Measurements from ENCODE around the gene CPXM1. TPM values are rescaled to one million over a fixed set of nuclear protein-coding genes. Genes with fewer than 3 reads are reported as not detected.

The CPXM1 gene
- polyA plus RNA-seq, 3 donors from 2014 or later: 0.74 to 1.2 TPM; not detected in 1

DNA sequence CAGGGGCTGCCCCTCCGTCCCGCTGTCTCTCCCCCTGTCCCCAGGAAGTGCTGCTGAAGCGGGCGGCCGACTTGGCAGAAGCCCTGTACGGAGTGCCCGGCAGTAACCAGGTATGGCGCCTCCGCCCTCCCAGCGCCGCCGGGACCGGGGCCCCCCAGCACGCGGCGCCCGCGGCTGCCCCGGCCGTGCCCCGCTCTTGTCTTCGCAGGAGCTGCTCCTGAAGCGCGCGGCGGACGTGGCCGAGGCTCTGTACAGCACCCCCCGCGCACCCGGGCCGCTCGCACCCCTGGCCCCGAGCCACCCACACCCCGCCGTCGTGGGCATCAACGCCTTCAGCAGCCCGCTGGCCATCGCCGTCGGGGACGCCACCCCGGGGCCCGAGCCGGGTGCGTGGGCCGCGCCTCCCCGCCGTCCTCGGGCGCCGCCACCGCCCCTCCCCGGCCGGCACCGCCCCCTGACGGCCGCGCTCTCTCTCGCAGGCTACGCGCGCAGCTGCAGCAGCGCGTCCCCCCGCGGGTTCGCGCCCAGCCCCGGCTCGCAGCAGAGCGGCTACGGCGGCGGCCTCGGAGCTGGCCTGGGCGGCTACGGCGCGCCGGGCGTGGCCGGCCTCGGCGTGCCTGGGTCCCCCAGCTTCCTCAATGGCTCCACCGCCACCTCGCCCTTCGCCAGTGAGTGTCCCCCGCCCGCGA is 48.4 kb downstream of the CPXM1 start:
- H3K36me3 Mint-ChIP-seq: peaks cover 0 to 3% (median 3%) of the 10 kb centered on the region in 3 donors
- peaks cover 0 to 15% (median 5%) of the 10 kb centered on the region in 3 donors for H3K27me3 Mint-ChIP-seq (ENCODE audit: low read depth in 3 of 3)
- H3K4me1 Mint-ChIP-seq: peaks cover 39 to 42% of the 10 kb centered on the region in 2 donors
- H3K27ac Mint-ChIP-seq: no peak overlapping the region
- DNase-seq: peak; percentile 61 to 69 (median 63)
- no peak overlapping the region for H3K4me3 Mint-ChIP-seq
- no peaks in the 10 kb centered on the region for H3K9me3 Mint-ChIP-seq

GRCh38 chr20:2751347-2751877 is 49.0 kb downstream of the CPXM1 start:
- peaks cover 0 to 13% (median 5%) of the 10 kb centered on the region in 3 donors for H3K27me3 Mint-ChIP-seq (ENCODE audit: low read depth in 3 of 3)
- no peak for DNase-seq
- peak overlapping the region in 3 of 6 donors; percentile 38 to 62 (median 40) for H3K27ac Mint-ChIP-seq
- peaks cover 0 to under 1% (median under 1%) of the 10 kb centered on the region in 3 donors for H3K36me3 Mint-ChIP-seq
- peaks cover 36 to 38% of the 10 kb centered on the region in 2 donors for H3K4me1 Mint-ChIP-seq
- H3K4me3 Mint-ChIP-seq: peak overlapping the region; percentile 74 to 88 (median 77)
- no peaks in the 10 kb centered on the region for H3K9me3 Mint-ChIP-seq

DNA sequence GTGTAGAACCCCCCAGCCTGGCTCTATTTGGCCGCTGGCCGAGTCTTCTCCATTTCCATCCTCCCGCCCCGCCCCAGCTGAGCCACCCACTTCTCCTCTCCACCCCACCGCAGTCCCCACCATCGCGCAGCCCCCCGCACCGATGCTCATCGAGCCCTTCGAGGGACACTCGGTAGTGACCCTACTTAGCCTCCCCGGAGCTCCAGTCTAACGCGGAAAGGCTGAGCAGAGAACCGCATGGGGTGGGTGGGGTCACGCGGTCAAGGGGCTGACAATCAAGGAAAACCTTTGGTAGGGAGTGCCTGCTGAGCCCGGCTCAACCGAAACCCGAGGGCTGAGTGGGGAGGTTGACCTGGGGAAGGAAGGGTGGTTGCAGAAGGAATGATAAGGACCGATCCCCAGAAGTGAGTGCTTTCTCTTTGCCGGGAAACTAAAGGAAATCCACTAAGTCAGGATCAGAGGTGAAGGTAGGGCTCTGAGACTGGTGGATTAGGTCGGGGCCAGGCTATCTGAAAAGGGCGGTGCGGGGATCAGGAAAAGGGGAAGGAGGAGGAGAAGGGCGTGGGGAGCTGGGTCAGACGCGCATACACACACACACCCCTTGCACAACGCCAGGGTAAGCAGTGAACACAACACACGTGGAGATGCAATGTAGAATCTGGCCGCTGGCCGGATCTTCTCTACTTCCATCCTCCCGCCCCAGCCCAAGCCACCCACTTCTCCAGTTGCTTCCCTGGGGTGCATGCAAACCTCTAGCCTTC is 49.8 kb downstream of the CPXM1 start:
- DNase-seq: no peak
- peaks cover 36 to 40% of the 10 kb centered on the region in 2 donors for H3K4me1 Mint-ChIP-seq
- peak overlapping the region; percentile 18 to 83 (median 38) for H3K27ac Mint-ChIP-seq
- H3K4me3 Mint-ChIP-seq: peak overlapping the region; percentile 74 to 88 (median 77)
- H3K27me3 Mint-ChIP-seq (ENCODE audit: low read depth in 3 of 3): peaks cover 0 to 11% (median 5%) of the 10 kb centered on the region in 3 donors
- no peaks in the 10 kb centered on the region for H3K9me3 Mint-ChIP-seq
- no peaks in the 10 kb centered on the region for H3K36me3 Mint-ChIP-seq

- H3K9me3 Mint-ChIP-seq: no peaks in the 10 kb centered on the region
- peaks cover 0 to 11% (median 5%) of the 10 kb centered on the region in 3 donors for H3K27me3 Mint-ChIP-seq (ENCODE audit: low read depth in 3 of 3)
- peaks cover 43 to 46% of the 10 kb centered on the region in 2 donors for H3K4me1 Mint-ChIP-seq
- no peak for DNase-seq
- no peaks in the 10 kb centered on the region for H3K36me3 Mint-ChIP-seq
- H3K27ac Mint-ChIP-seq: peak overlapping the region in 4 of 6 donors; percentile 5 to 39 (median 28)
- peak overlapping the region in 4 of 5 donors; percentile 20 to 82 (median 60) for H3K4me3 Mint-ChIP-seq
Measured at GRCh38 chr20:2749951-2750490, 50.4 kb downstream of the CPXM1 start.

DNA sequence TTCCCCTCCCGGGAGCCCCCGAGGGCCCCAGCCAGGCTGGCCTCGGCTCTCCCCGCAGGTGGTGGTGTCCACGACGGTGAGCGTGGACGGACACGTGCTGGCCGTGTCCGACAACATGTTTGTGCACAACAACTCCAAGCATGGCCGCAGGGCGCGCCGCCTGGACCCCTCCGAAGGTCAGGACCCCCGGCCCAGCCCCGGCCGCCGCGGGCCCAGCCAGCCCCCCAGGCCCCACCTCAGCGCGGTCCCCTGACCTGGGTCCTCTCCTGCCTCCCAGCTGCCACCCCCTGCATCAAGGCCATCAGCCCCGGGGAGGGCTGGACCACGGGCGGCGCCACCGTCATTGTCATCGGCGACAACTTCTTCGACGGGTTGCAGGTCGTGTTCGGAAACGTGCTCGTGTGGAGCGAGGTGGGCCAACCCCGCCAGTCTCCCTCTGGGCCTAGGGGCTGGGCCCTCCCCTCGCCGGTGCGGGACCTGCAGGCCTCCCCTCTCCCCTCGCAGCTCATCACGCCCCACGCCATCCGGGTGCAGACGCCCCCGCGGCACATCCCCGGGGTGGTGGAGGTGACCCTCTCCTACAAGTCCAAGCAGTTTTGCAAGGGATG is 51.0 kb downstream of the CPXM1 start:
- H3K4me3 Mint-ChIP-seq: no peak overlapping the region
- no peak overlapping the region for H3K27ac Mint-ChIP-seq
- no peaks in the 10 kb centered on the region for H3K9me3 Mint-ChIP-seq
- H3K27me3 Mint-ChIP-seq (ENCODE audit: low read depth in 3 of 3): peaks cover 0 to 11% (median 5%) of the 10 kb centered on the region in 3 donors
- H3K4me1 Mint-ChIP-seq: peaks cover 43 to 47% of the 10 kb centered on the region in 2 donors
- no peaks in the 10 kb centered on the region for H3K36me3 Mint-ChIP-seq
- DNase-seq: no peak

DNA sequence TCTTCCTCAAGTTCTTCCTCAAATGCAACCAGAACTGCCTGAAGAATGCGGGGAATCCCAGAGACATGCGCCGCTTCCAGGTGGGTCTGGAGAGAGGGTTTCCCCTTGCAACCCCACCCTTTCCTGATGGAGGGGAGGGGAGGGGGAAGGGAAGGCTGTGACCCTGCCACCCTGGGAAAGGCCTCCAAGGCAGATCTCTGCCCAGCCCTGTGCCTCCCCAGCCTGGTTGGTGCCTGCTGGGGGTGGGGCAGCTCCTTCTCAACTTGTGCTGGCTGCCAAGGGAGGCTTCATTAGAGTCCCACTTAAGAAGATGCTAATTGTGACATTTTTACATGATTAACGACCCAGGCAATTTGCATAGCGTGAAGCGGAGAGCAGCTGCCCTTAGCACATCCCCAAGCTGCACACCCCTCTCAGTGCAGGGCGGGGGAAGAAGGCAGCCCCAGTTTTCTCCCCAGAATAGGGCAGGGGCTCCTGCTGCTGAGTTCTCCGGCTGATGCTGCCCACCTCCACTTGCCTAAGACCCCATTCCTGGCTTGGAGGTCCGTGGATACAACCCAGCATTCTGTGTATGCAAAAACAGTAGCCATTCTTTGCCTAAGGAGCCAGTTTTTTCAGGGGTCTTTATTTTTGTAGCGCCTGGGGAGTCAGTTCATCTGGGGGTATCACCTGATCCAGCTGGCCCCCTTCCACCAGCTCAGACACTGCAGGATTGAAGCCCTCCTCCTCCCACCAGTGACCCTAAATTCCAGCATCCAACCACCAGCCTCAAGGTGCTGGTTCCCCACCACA is 51.7 kb downstream of the CPXM1 start:
- Mint-ChIP-seq H3K27me3 (ENCODE audit: low read depth in 3 of 3) (peaks cover 0 to 10% (median 5%) of the 10 kb centered on the region in 3 donors), H3K36me3 (no peaks in the 10 kb centered on the region), H3K27ac (peak overlapping the region in 1 of 6 donors; percentile 7), H3K9me3 (no peaks in the 10 kb centered on the region), H3K4me1 (peaks cover 38 to 41% of the 10 kb centered on the region in 2 donors), H3K4me3 (no peak overlapping the region)
- no peak for DNase-seq

- Mint-ChIP-seq H3K4me3 (no peak overlapping the region), H3K4me1 (peaks cover 37 to 40% of the 10 kb centered on the region in 2 donors), H3K9me3 (no peaks in the 10 kb centered on the region), H3K36me3 (no peaks in the 10 kb centered on the region), H3K27ac (peak overlapping the region; percentile 1 to 11 (median 10)), H3K27me3 (ENCODE audit: low read depth in 3 of 3) (peaks cover 3 to 12% (median 5%) of the 10 kb centered on the region in 3 donors)
- DNase-seq: no peak
Measured at GRCh38 chr20:2747676-2748235, 52.7 kb downstream of the CPXM1 start.

DNA sequence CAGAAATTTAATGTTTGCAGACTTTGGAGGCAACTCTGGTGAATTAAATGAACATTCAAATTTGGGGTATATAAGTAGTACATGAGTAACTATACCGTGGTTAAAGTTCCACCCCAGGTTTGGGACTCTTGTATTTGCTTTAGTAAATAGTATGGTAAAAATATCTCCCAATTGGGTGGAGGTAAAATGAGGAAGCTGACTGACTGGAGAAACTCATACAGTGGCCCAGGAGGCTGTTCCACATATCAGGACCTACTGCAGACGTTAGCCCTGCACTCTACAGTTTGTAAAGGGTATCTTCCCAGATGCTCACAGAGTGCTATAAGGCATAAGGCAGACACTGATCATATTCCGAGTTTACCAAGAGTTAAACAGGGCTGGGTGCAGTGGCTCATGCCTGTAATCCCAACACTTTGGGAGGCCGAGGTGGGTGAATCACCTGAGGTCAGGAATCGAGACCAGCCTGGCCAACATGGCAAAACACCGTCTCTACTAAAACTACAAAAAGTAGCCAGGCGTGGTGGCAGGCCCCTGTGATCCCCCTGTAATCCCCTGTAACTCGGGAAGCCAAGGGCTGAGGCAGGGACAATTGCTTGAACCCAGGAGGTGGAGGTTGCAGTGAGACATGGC is 53.7 kb downstream of the CPXM1 start:
- H3K27me3 Mint-ChIP-seq (ENCODE audit: low read depth in 3 of 3): peaks cover 3 to 12% (median 3%) of the 10 kb centered on the region in 3 donors
- no peak for DNase-seq
- no peaks in the 10 kb centered on the region for H3K9me3 Mint-ChIP-seq
- no peaks in the 10 kb centered on the region for H3K36me3 Mint-ChIP-seq
- H3K4me3 Mint-ChIP-seq: no peak overlapping the region
- peak overlapping the region in 2 of 6 donors; percentile 47 to 53 for H3K27ac Mint-ChIP-seq
- peaks cover 44 to 47% of the 10 kb centered on the region in 2 donors for H3K4me1 Mint-ChIP-seq

DNA sequence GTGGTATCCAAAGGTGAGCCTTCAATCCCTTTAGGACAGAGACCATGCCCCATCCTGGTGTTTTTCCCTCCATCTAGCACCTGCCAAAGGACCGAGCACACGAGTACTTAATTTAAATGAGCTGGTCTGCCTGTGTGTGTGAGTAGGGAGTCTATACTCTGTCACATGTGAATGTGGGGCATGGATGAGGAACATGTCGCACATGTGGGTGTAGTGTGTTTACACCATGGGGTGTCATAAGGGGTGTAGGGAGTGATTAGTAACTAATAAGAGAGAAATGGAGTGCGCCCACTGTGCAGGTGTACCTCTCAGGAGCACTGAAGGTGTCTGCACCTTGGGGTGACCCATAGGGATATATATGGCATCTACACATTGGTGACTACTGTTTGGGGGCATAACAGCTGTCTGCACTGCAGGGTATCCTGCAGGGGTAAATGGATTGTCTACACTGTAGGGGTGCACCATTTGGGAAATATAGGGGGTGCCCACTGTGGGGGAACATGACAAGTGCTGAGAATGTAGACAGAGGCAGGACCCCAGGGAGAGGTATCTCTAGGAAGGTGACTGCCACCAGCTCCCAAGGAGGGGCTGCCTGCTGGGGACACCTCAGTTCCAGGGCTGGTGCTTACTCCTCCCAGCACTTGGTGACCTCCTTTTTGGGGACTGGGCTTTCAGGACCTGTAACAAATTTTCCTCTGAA is 54.3 kb downstream of the CPXM1 start:
- no peaks in the 10 kb centered on the region for H3K9me3 Mint-ChIP-seq
- no peaks in the 10 kb centered on the region for H3K36me3 Mint-ChIP-seq
- no peak overlapping the region for H3K4me3 Mint-ChIP-seq
- no peak for DNase-seq
- H3K27me3 Mint-ChIP-seq (ENCODE audit: low read depth in 3 of 3): peaks cover 3 to 16% (median 3%) of the 10 kb centered on the region in 3 donors
- peak overlapping the region in 4 of 6 donors; percentile 16 to 48 (median 38) for H3K27ac Mint-ChIP-seq
- H3K4me1 Mint-ChIP-seq: peaks cover 46 to 50% of the 10 kb centered on the region in 2 donors

DNA sequence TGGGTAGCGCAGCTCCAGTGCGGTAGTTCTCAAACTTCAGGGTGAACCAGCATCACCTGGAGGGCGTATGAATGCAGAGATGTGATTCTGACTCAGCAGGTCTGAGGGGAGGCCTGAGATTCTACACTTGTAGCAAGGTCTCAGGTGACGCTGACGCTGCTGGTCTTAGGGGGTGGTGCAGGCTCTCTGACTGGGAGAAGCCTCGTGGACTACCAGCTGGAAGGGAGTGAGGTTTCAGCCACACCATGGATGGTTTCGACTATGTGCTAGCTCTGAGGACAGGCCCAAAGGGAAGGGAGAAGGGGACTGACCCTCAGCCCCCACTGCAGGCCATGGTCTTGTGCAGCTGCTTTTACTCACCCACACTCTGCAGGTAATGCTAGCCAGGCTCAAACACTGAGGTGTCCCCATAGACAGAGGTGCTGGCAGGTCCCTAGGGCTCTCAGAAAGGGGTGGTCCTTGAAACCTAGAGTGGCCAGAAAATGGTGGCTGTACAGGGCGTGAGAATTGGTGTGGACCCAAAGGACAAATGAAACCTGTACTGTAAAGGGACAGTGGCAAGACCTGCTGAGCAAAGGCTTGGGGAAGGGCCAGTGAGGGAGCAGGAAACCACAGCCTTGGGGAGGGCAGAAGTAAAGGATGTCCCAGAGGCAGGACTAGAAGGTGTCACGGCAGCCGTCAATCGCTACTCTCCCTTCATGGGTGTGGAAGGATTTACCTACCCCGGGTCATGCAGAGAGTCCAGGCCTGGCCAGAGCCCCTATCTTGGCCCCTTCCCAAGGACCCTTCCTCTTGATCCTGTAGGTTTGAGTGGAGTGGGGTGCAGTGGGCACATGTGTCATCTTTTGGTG is 55.1 kb downstream of the CPXM1 start:
- peaks cover 46 to 50% of the 10 kb centered on the region in 2 donors for H3K4me1 Mint-ChIP-seq
- H3K4me3 Mint-ChIP-seq: no peak overlapping the region
- H3K27ac Mint-ChIP-seq: peak overlapping the region in 4 of 6 donors; percentile 45 to 73 (median 60)
- no peak for DNase-seq
- H3K36me3 Mint-ChIP-seq: no peaks in the 10 kb centered on the region
- no peaks in the 10 kb centered on the region for H3K9me3 Mint-ChIP-seq
- peaks cover 3 to 10% (median 3%) of the 10 kb centered on the region in 3 donors for H3K27me3 Mint-ChIP-seq (ENCODE audit: low read depth in 3 of 3)
